ENCODE measurements around the gene MRPL41.
A peak's percentile ranks its signal among the peaks of the same experiment; 100 is the strongest.

The MRPL41 gene

DNA sequence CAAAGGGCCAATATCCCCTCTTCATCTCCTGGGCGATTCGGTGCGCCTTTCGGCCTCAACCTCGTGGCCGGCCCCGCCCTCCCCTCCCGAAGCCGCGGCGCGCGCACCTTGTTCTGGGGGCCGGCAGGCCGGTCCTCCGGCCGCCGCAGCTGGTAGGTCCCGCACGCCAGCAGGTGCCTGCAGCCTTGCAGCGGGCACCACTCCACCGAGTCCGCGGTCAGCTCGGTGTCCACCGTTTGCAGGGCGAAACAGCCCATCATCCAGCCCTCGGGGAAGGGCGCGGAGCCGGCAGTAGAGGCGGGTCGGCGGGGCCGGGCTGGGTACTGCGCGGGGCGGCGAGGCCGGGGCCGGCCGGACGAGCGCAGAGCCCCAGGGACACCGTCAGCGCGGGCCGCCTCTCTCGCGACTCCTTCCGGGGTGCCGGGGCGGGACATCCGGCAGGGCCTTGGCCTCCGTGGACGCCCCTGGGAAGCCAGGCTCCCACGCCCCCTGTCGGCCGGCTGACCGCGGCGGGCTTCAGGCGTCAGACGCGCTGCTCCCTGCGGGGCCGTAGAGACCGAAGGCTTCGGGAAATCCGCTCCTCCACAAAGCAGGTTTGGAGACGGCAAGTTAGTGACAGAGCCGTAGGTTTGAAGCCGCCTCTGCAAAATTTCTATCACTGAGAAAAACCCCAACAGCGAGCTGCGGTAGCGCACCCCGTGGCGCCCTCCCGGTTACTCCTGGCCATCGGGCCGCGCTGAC is 27.0 kb downstream of the MRPL41 start, which contains the start of gene DPH7:
Gene DPH7 (minus strand): TSS at position 408 of the 741 bp plus-strand sequence. CDS start 148 bp downstream, at position 260.
- Histone ChIP-seq H3K27ac (ENCODE audit: insufficient read depth in 1 of 2, low read depth in 1 of 2, low read length in 2 of 2, poor library complexity in 1 of 2, severe bottlenecking in 2 of 2) (peak within 1 kb of the TSS; percentile 40 to 74), H3K4me1 (ENCODE audit: control extremely low read depth in 1 of 4, control insufficient read depth in 4 of 4, insufficient read depth in 4 of 4, low read length in 3 of 4) (peaks cover 4 to 25% (median 15%) of the 10 kb centered on the region in 4 experiments), H3K27me3 (replicated peaks in 2 of 5; ENCODE audit: control insufficient read depth in 4 of 5, insufficient read depth in 5 of 5, low read length in 4 of 5) (no peaks in the 10 kb centered on the region), H3K36me3 (ENCODE audit: control insufficient read depth in 4 of 4, insufficient read depth in 4 of 4, low read length in 3 of 4) (peaks cover 2 to 64% (median 44%) of the 10 kb centered on the region in 4 experiments), H3K9me3 (ENCODE audit: control extremely low read depth in 1 of 5, control insufficient read depth in 4 of 5, insufficient read depth in 2 of 5, low read depth in 1 of 5, low read length in 4 of 5) (no peaks in the 10 kb centered on the region), H3K4me3 (ENCODE audit: control insufficient read depth in 1 of 7, extremely low read depth in 1 of 7, insufficient read depth in 4 of 7, low read depth in 2 of 7, low read length in 6 of 7) (peak within 1 kb of the TSS; percentile 64 to 94 (median 88))
- WGBS (ENCODE audit: insufficient coverage), result 5% methylated on average over 76 of the region's 82 CpGs
- ChIA-PET POLR2A (interaction anchor here (0.6 to 0.9 kb wide), 3 partner anchors 27 to 114 kb away, joined by 3 to 4 read pairs (median 3); partner anchors contain the start of gene MRPL41), CTCF (interaction anchor here (0.7 to 1.5 kb wide), 8 partner anchors 9 to 153 kb away, joined by 3 to 7 read pairs (median 3); no protein-coding TSS in a partner anchor)
- DNase-seq, result peak; percentile 86 to 89 (median 87)

DNA sequence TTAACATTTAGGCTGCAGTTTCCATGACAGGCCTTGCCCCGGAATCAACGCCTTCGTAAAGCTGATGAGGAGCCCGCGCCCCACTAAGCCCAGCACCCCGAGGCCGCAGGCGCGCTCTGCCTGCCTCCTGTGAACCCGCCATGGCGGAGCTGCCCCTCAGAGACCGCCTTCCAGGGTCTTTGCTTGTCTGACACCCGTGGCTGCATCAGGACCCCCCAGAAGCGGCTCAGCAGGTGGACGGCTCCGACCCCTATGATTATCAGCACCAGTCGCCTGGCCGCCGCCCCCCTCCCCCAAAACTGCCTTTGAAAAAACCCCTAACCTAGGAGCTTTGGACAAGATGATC is 27.6 kb downstream of the MRPL41 start:
- POLR2A ChIA-PET, result interaction anchor here (0.6 to 0.9 kb wide), 2 partner anchors 27 to 113 kb away, joined by 3 read pairs; partner anchors contain the start of gene MRPL41
- H3K4me1 ChIP-seq (ENCODE audit: control extremely low read depth in 1 of 4, control insufficient read depth in 4 of 4, insufficient read depth in 4 of 4, low read length in 3 of 4), result peaks cover 4 to 25% (median 15%) of the 10 kb centered on the region in 4 experiments
- no peak for DNase-seq
- H3K27ac ChIP-seq (ENCODE audit: insufficient read depth in 1 of 2, low read depth in 1 of 2, low read length in 2 of 2, poor library complexity in 1 of 2, severe bottlenecking in 2 of 2), result peak overlapping the region in 1 of 2 experiments; percentile 74
- H3K4me3 ChIP-seq (ENCODE audit: control insufficient read depth in 1 of 7, extremely low read depth in 1 of 7, insufficient read depth in 4 of 7, low read depth in 2 of 7, low read length in 6 of 7), result peak overlapping the region in 6 of 7 experiments; percentile 80 to 94 (median 90)
- CTCF ChIA-PET, result interaction anchor here (0.7 to 1.5 kb wide), 8 partner anchors 9 to 153 kb away, joined by 3 to 7 read pairs (median 3); no protein-coding TSS in a partner anchor
- no peaks in the 10 kb centered on the region for H3K27me3 ChIP-seq (replicated peaks in 2 of 5; ENCODE audit: control insufficient read depth in 4 of 5, insufficient read depth in 5 of 5, low read length in 4 of 5)
- peaks cover 2 to 66% (median 46%) of the 10 kb centered on the region in 4 experiments for H3K36me3 ChIP-seq (ENCODE audit: control insufficient read depth in 4 of 4, insufficient read depth in 4 of 4, low read length in 3 of 4)
- H3K9me3 ChIP-seq (ENCODE audit: control extremely low read depth in 1 of 5, control insufficient read depth in 4 of 5, insufficient read depth in 2 of 5, low read depth in 1 of 5, low read length in 4 of 5), result no peaks in the 10 kb centered on the region
- 62% methylated on average over 16 of the region's 19 CpGs for WGBS (ENCODE audit: insufficient coverage)

DNA sequence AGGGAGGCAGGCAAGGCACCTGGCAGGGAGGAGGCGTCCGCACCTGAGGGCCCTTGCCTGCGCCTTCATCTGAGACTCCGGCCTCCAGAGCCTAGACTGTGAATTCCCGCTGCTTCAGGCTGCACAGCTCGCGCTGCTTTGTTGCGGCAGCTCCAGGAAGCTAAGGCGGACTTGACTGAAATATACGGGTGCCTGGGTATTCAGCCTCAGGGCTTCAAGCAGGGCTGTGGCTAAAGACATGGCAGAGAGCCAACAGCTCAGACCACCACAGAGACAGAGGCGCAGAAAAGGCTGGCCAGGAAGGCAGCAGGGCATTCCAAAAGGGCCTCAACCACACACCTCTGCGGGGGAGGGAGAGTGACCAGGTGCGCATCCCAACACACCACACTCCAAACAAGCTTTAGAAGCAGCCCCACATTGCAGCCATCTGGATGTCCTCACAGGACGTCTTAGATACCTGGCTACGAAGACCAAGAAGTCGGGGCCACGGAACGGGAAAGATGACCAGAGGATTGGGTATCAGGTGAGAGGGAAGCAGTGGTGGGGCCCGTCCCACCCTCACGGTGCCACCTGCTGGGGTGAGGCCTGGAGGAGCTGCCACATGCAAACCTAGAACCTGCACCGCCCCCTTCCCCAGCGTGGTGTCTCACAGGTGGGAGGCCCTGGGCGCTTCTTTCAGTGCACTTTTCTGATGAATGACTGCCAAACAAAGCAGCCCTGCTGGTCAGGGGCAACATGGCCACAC is 28.7 kb downstream of the MRPL41 start:
- DNase-seq, result no peak
- Histone ChIP-seq H3K4me1 (ENCODE audit: control extremely low read depth in 1 of 4, control insufficient read depth in 4 of 4, insufficient read depth in 4 of 4, low read length in 3 of 4) (peaks cover 4 to 25% (median 15%) of the 10 kb centered on the region in 4 experiments), H3K36me3 (ENCODE audit: control insufficient read depth in 4 of 4, insufficient read depth in 4 of 4, low read length in 3 of 4) (peaks cover 2 to 61% (median 42%) of the 10 kb centered on the region in 4 experiments), H3K4me3 (ENCODE audit: control insufficient read depth in 1 of 7, extremely low read depth in 1 of 7, insufficient read depth in 4 of 7, low read depth in 2 of 7, low read length in 6 of 7) (no peak overlapping the region), H3K27ac (ENCODE audit: insufficient read depth in 1 of 2, low read depth in 1 of 2, low read length in 2 of 2, poor library complexity in 1 of 2, severe bottlenecking in 2 of 2) (no peak overlapping the region), H3K27me3 (replicated peaks in 2 of 5; ENCODE audit: control insufficient read depth in 4 of 5, insufficient read depth in 5 of 5, low read length in 4 of 5) (no peaks in the 10 kb centered on the region), H3K9me3 (ENCODE audit: control extremely low read depth in 1 of 5, control insufficient read depth in 4 of 5, insufficient read depth in 2 of 5, low read depth in 1 of 5, low read length in 4 of 5) (no peaks in the 10 kb centered on the region)
- POLR2A ChIA-PET, result no interaction called here
- CTCF ChIA-PET, result interaction anchor here (0.6 to 2.3 kb wide), 8 partner anchors 9 to 93 kb away, joined by 3 to 12 read pairs (median 4); no protein-coding TSS in a partner anchor
- WGBS (ENCODE audit: insufficient coverage), result 88% methylated on average over 22 of the region's 23 CpGs

DNA sequence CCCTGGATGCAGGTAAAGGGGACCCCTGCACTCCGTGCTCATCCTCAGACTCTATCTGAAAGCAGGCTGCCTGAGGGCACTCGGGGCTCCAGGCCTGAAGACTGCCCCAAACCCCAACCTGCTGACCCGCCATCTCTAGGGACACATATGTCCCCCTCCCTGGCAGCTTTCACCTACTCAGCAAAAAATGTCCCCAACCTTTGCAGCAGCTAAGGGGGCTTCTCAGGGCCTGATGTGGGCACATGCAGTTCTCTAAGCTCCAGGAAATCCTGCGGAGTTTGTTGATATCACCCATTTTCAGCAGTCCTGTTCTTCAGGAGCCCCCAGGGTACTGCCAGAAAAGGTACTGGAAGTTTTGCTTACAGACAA is 29.3 kb downstream of the MRPL41 start:
- H3K36me3 ChIP-seq (ENCODE audit: control insufficient read depth in 4 of 4, insufficient read depth in 4 of 4, low read length in 3 of 4), result peaks cover 2 to 60% (median 39%) of the 10 kb centered on the region in 4 experiments
- H3K4me3 ChIP-seq (ENCODE audit: control insufficient read depth in 1 of 7, extremely low read depth in 1 of 7, insufficient read depth in 4 of 7, low read depth in 2 of 7, low read length in 6 of 7), result no peak overlapping the region
- no peaks in the 10 kb centered on the region for H3K9me3 ChIP-seq (ENCODE audit: control extremely low read depth in 1 of 5, control insufficient read depth in 4 of 5, insufficient read depth in 2 of 5, low read depth in 1 of 5, low read length in 4 of 5)
- no peaks in the 10 kb centered on the region for H3K27me3 ChIP-seq (replicated peaks in 2 of 5; ENCODE audit: control insufficient read depth in 4 of 5, insufficient read depth in 5 of 5, low read length in 4 of 5)
- POLR2A ChIA-PET, result no interaction called here
- no peak for DNase-seq
- CTCF ChIA-PET, result interaction anchor here (1.1 to 2.3 kb wide), 7 partner anchors 15 to 93 kb away, joined by 3 to 12 read pairs (median 5); no protein-coding TSS in a partner anchor
- WGBS (ENCODE audit: insufficient coverage), result 94% methylated on average over 4 of the region's 4 CpGs
- H3K4me1 ChIP-seq (ENCODE audit: control extremely low read depth in 1 of 4, control insufficient read depth in 4 of 4, insufficient read depth in 4 of 4, low read length in 3 of 4), result peaks cover 4 to 23% (median 15%) of the 10 kb centered on the region in 4 experiments
- no peak overlapping the region for H3K27ac ChIP-seq (ENCODE audit: insufficient read depth in 1 of 2, low read depth in 1 of 2, low read length in 2 of 2, poor library complexity in 1 of 2, severe bottlenecking in 2 of 2)

DNA sequence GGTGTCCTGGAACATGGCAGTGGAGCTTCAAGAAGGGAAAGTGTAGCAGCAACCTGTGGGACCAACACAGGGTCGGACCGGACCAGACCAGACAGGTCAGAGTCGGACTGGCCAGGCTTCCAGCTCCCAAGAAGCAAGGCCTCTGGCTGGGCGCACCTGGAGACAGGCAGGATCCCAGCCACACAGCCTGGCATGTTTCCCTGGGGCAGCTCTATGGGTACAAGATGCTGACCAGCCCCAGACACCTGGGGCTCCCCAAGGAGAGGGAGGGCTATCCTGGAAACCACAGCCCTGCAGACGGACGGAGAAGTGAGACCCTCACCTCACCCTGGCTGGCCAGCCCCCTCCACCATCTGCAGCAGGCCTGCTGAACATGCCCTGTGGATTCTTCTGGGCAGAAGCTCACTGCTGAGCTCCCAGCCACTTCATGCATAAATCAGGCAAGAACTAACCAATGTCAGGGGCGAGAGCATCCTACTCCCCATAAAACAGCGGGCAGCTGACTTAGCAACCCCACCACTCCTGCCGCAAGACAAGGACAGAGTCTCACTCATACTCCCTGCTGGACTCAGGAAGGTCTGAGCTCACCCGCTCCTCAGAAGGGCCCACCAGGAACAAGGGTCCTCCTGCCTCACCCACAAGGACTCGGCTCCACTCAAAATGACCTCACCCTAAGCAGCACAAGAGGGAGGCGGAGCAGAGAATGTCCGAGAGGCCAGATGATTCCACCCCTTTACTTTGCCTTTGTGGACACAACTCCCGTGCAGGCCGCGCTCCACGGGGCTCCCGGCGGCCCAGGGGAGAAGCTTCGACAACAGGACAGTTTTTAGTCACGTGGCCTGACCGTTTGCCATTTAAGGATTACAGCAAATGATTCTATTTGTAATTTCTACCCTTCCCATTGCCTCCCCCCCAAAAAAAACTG is 29.9 kb downstream of the MRPL41 start:
- POLR2A ChIA-PET, result interaction anchor here (0.5 kb wide), 1 partner anchor 56 kb away, joined by 3 read pairs; no protein-coding TSS in a partner anchor

DNA sequence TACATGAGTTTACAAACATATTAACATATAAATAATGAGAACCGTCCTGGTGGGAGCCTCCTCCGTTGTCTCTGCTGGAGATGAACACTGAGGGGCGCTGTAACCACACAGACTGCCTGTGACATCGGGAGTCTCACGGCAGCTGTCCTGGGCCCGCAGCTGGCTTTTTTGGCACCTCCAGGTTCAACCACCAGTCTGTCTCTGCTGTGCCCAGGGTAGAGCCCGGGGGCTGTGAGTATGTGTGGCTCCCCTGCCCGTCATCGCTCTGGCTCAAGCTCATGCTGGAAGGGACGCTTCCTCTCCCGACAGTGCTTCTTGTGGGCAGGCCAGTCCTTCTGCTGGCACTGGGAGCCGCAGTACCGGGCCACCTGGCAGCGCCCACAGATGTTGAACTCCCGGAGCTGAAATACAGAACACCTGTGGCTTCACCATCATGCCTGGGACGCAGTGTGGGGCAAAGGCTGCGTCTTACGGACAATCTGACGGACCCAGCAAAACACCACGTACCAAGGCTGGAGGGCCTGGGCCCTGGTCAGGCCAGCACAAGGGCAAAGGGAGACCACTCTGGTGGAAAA is 30.7 kb downstream of the MRPL41 start:
- CTCF ChIA-PET, result interaction anchor here (0.7 to 2.3 kb wide), 13 partner anchors 14 to 114 kb away, joined by 3 to 12 read pairs (median 5); no protein-coding TSS in a partner anchor
- DNase-seq, result peak; percentile 32 to 63 (median 60)

More for the DNA sequence above, 29.9 kb downstream of the MRPL41 start:
- peaks cover 4 to 17% (median 15%) of the 10 kb centered on the region in 4 experiments for H3K4me1 ChIP-seq (ENCODE audit: control extremely low read depth in 1 of 4, control insufficient read depth in 4 of 4, insufficient read depth in 4 of 4, low read length in 3 of 4)
- no peak overlapping the region for H3K4me3 ChIP-seq (ENCODE audit: control insufficient read depth in 1 of 7, extremely low read depth in 1 of 7, insufficient read depth in 4 of 7, low read depth in 2 of 7, low read length in 6 of 7)
- WGBS (ENCODE audit: insufficient coverage), result 97% methylated on average over 16 of the region's 22 CpGs
- H3K27me3 ChIP-seq (replicated peaks in 2 of 5; ENCODE audit: control insufficient read depth in 4 of 5, insufficient read depth in 5 of 5, low read length in 4 of 5), result no peaks in the 10 kb centered on the region
- H3K36me3 ChIP-seq (ENCODE audit: control insufficient read depth in 4 of 4, insufficient read depth in 4 of 4, low read length in 3 of 4), result peaks cover 2 to 61% (median 39%) of the 10 kb centered on the region in 4 experiments
- no peak for DNase-seq
- CTCF ChIA-PET, result interaction anchor here (0.7 to 2.3 kb wide), 13 partner anchors 14 to 115 kb away, joined by 3 to 12 read pairs (median 5); no protein-coding TSS in a partner anchor
- H3K9me3 ChIP-seq (ENCODE audit: control extremely low read depth in 1 of 5, control insufficient read depth in 4 of 5, insufficient read depth in 2 of 5, low read depth in 1 of 5, low read length in 4 of 5), result no peaks in the 10 kb centered on the region
- no peak overlapping the region for H3K27ac ChIP-seq (ENCODE audit: insufficient read depth in 1 of 2, low read depth in 1 of 2, low read length in 2 of 2, poor library complexity in 1 of 2, severe bottlenecking in 2 of 2)

More for the DNA sequence above, 30.7 kb downstream of the MRPL41 start:
- Histone ChIP-seq H3K27ac (ENCODE audit: insufficient read depth in 1 of 2, low read depth in 1 of 2, low read length in 2 of 2, poor library complexity in 1 of 2, severe bottlenecking in 2 of 2) (no peak overlapping the region), H3K4me3 (ENCODE audit: control insufficient read depth in 1 of 7, extremely low read depth in 1 of 7, insufficient read depth in 4 of 7, low read depth in 2 of 7, low read length in 6 of 7) (no peak overlapping the region), H3K27me3 (replicated peaks in 2 of 5; ENCODE audit: control insufficient read depth in 4 of 5, insufficient read depth in 5 of 5, low read length in 4 of 5) (no peaks in the 10 kb centered on the region), H3K9me3 (ENCODE audit: control extremely low read depth in 1 of 5, control insufficient read depth in 4 of 5, insufficient read depth in 2 of 5, low read depth in 1 of 5, low read length in 4 of 5) (no peaks in the 10 kb centered on the region), H3K36me3 (ENCODE audit: control insufficient read depth in 4 of 4, insufficient read depth in 4 of 4, low read length in 3 of 4) (peaks cover 2 to 69% (median 45%) of the 10 kb centered on the region in 4 experiments), H3K4me1 (ENCODE audit: control extremely low read depth in 1 of 4, control insufficient read depth in 4 of 4, insufficient read depth in 4 of 4, low read length in 3 of 4) (peaks cover 4 to 15% (median 12%) of the 10 kb centered on the region in 4 experiments)
- POLR2A ChIA-PET, result no interaction called here
- WGBS (ENCODE audit: insufficient coverage), result 90% methylated on average over 16 of the region's 20 CpGs
